BJ (cell line): ENCODE results near the gene ATP2A1. TPM values are rescaled to one million over a fixed set of nuclear protein-coding genes. Genes with fewer than 3 reads are reported as not detected.

Experiments used
- CTCF ChIA-PET: fragments of 350-600 bp; formaldehyde crosslinking; extraction: SDS; loops from one replicate; lab custom pipeline; 2021; ENCODE audit warnings: antibody characterized with exemption, inconsistent platforms; lab: Yijun Ruan, JAX
- POLR2A ChIA-PET: fragments of 300-600 bp; sonication (Branson Sonifier 250); formaldehyde crosslinking; extraction: SDS; loops from one replicate; lab custom pipeline; 2021; ENCODE audit warnings: antibody characterized with exemption; lab: Charles Lee
- DNase-seq: peaks from one replicate; pipeline ENCODE4 v3.0.0-alpha.2; 2011; ENCODE audit warnings: low read depth
- H3K27me3 ChIP-seq: 2 replicates; pipeline ENCODE4 v1.6.0; 2011; ENCODE audit warnings: low read length; ENCODE audit not compliant: control insufficient read depth, insufficient read depth
- H3K36me3 ChIP-seq: 2 replicates; pipeline ENCODE4 v1.5.1; 2011; ENCODE audit warnings: low read length; ENCODE audit not compliant: control insufficient read depth, insufficient read depth
- H3K4me3 ChIP-seq: 2 replicates; pipeline ENCODE4 v1.5.1; 2011; ENCODE audit warnings: low read depth, mild to moderate bottlenecking, control low read depth, low read length
- CTCF ChIP-seq: IDR thresholded peaks from 2 replicates; pipeline ENCODE4 v1.5.1; 2011; ENCODE audit warnings: low read depth, mild to moderate bottlenecking, control low read depth, inconsistent platforms, low read length, moderate library complexity; ENCODE audit not compliant: insufficient read depth
- polyA plus RNA-seq: library from polyadenylated mRNA; depleted of rRNA; stranded (reverse); fragments of >200 nt; gene quantifications from 2 replicates; pipeline ENCODE4 v1.2.3, GENCODE V29; 2011

Gene ATP2A1
- polyA plus RNA-seq, 1 experiment, result 0.44 TPM

- no peak for DNase-seq
- Histone ChIP-seq H3K36me3 (peaks cover 22% of the 10 kb centered on the region), H3K27me3 (no peaks in the 10 kb centered on the region), H3K4me3 (peak overlapping the region; percentile 90)
- POLR2A ChIA-PET, result no interaction called here
- CTCF ChIA-PET, result interaction anchor here (1.0 to 3.0 kb wide), 9 partner anchors 8 to 128 kb away, joined by 3 to 17 read pairs (median 5); partner anchors contain the start of gene SPNS1
- no peak for TF ChIP-seq CTCF
Measured at GRCh38 chr16:28846933-28847273, 31.4 kb upstream of the ATP2A1 start.

GRCh38 chr16:28858421-28858820 lies 19.9 kb upstream of the ATP2A1 start:
- no peak for TF ChIP-seq CTCF
- no peak for DNase-seq
- ChIA-PET POLR2A (interaction anchor here (0.6 kb wide), 1 partner anchor 54 kb away, joined by 3 read pairs; no protein-coding TSS in a partner anchor), CTCF (interaction anchor here (0.8 kb wide), 1 partner anchor 87 kb away, joined by 4 read pairs; no protein-coding TSS in a partner anchor)
- Histone ChIP-seq H3K4me3 (no peak overlapping the region), H3K36me3 (no peaks in the 10 kb centered on the region), H3K27me3 (no peaks in the 10 kb centered on the region)

GRCh38 chr16:28859326-28859725 lies 19.0 kb upstream of the ATP2A1 start:
- Histone ChIP-seq H3K4me3 (no peak overlapping the region), H3K27me3 (no peaks in the 10 kb centered on the region), H3K36me3 (no peaks in the 10 kb centered on the region)
- no peak for DNase-seq
- POLR2A ChIA-PET, result no interaction called here
- no peak for TF ChIP-seq CTCF
- CTCF ChIA-PET, result interaction anchor here (1.0 kb wide), 1 partner anchor 9 kb away, joined by 4 read pairs; no protein-coding TSS in a partner anchor

- no peak for DNase-seq
- CTCF ChIA-PET, result interaction anchor here (0.8 to 2.2 kb wide), 8 partner anchors 10 to 87 kb away, joined by 3 to 14 read pairs (median 4); partner anchors contain the start of genes NFATC2IP and TUFM
- no peak for TF ChIP-seq CTCF
- POLR2A ChIA-PET, result interaction anchor here (0.8 kb wide), 1 partner anchor 18 kb away, joined by 9 read pairs; the partner anchor contains the start of gene TUFM
- H3K27me3 ChIP-seq, result no peaks in the 10 kb centered on the region
- peak overlapping the region; percentile 95 for H3K4me3 ChIP-seq
- H3K36me3 ChIP-seq, result peaks cover 9% of the 10 kb centered on the region
Measured at GRCh38 chr16:28863929-28864793, 14.1 kb upstream of the ATP2A1 start.
